ENCODE data around the gene MYCN. TPM values are rescaled to one million over a fixed set of nuclear protein-coding genes. Genes with fewer than 3 reads are reported as not detected.

MYCN gene
- total and polyA plus RNA-seq, 2 of the 8 experiments (the other 6 are each of a cell fraction or from before 2014, with no cell fraction given), result 87.8 to 137 TPM

DNA sequence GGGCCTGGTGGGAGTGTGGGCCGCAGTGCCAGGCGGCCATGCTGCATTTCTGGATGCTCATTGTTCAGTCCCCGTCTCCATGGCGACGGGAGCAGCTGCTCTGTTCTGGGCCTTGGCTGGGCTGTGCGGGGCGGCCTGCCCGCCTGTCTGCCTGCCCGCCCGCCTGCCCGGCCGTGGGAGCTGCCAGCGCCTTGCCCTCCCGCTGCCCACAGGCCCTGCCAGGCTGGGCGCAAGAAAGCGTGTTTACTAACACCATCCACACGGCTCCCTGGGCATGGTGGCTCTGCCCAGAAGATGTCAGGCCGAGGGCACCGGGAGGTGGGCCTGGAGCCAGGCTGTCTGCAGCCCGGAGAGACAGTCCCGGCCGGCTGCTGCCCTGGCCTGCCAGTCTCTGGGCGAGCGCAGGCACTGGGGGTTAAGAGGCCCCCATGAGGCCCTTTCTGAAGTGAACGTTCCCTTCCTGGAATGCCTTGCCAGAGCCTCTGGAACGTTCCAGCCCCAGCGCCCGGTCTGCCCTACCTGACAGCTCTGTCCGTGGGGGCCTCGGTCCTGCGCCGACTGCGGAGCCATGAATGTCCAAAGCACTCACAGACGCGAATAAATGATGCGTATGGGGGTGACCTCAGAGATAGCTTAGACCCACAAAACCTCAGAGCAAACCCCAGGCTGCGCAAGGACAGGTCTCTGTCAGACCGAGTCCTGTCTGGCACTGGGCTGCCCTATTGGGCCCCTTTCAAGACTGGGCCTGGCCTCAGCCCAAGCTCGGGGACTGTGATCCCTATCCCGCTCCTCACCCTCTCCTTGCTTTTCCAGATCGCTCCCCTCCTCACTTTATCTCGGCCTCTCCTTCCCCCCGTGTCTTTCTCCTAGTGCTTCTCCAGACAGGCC is 44.3 kb downstream of the MYCN start:
- ChIA-PET CTCF (ENCODE audit: partially characterized antibody) (interaction anchor here (0.8 to 1.7 kb wide), 6 partner anchors 19 to 378 kb away, joined by 3 to 5 read pairs (median 3); partner anchors contain the start of gene MYCN), POLR2A (ENCODE audit: partially characterized antibody) (interaction anchor here (0.6 to 3.0 kb wide), 3 partner anchors 28 to 44 kb away, joined by 3 to 19 read pairs (median 3); partner anchors contain the start of gene MYCN)
- DNase-seq (ENCODE audit: low read depth in 1 of 2, low spot score in 2 of 2) (peak in 1 of 2 experiments; percentile 64), FAIRE-seq (no peak)
- TF ChIP-seq, protein P1, sequence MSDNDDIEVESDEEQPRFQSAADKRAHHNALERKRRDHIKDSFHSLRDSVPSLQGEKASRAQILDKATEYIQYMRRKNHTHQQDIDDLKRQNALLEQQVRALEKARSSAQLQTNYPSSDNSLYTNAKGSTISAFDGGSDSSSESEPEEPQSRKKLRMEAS (IDR thresholded peaks at IDR 0.05), result no peak
- peak; percentile 67; the same call in 1 of the 2 replicates for TF ChIP-seq YY1 (IDR thresholded peaks at IDR 0.05; ENCODE audit: low read depth, low read length)
- H3K27me3 ChIP-seq (replicated peaks in 1 of 4; ENCODE audit: control insufficient read depth in 3 of 4, extremely low read depth in 1 of 4, insufficient read depth in 3 of 4, low read length in 3 of 4), result peaks cover 0 to 1% (median 0%) of the 10 kb centered on the region in 4 experiments; a peak in 2 of 7 replicates
- H3K27ac ChIP-seq (ENCODE audit: low read depth, low read length), result no peak overlapping the region
- no peak overlapping the region for H3K23ac ChIP-seq (ENCODE audit: insufficient read length)
- no peak overlapping the region for H3K14ac ChIP-seq (ENCODE audit: insufficient read length)
- peak overlapping the region; percentile 93; the same call in 1 of the 2 replicates for H2BK15ac ChIP-seq (ENCODE audit: low read length)
- WGBS, 2 experiments (ENCODE audit: extremely low coverage in 1 of 2, insufficient coverage in 1 of 2, insufficient read length in 1 of 2, insufficient replicate concordance in 2 of 2, low coverage in 1 of 2, low lambda C conversion rate in 2 of 2, missing lambda C conversion rate in 1 of 2), result 90% methylated on average over 43 of the region's 43 CpGs; no CpG with 5 or more reads in 1 of the 2 experiments
- no peaks in the 10 kb centered on the region for H3K79me2 ChIP-seq (ENCODE audit: control insufficient read depth in 1 of 2, insufficient read depth in 2 of 2, low read length in 2 of 2)
- H2AK5ac ChIP-seq (ENCODE audit: low read depth, low read length), result peak overlapping the region; percentile 100; the same call in 1 of the 2 replicates
- peaks cover 2 to 17% (median 10%) of the 10 kb centered on the region in 4 experiments; a peak in 5 of 7 replicates for H3K4me1 ChIP-seq (replicated peaks in 1 of 4; ENCODE audit: control insufficient read depth in 3 of 4, insufficient read depth in 4 of 4, low read length in 3 of 4)
- H2BK12ac ChIP-seq (ENCODE audit: low read depth, low read length), result peak overlapping the region; percentile 100; the same call in 1 of the 2 replicates
- H3K79me1 ChIP-seq (ENCODE audit: low read depth, low read length), result no peaks in the 10 kb centered on the region
- H4K8ac ChIP-seq (ENCODE audit: extremely low read depth, insufficient read depth, low read length), result no peak overlapping the region
- H3K18ac ChIP-seq (ENCODE audit: extremely low read depth, low read length), result peak overlapping the region; percentile 63
- no peak overlapping the region for H2BK120ac ChIP-seq (replicated peaks; ENCODE audit: low read depth, low read length)
- H3K4me2 ChIP-seq (ENCODE audit: insufficient read depth in 1 of 2, low read depth in 2 of 2, low read length in 2 of 2), result no peak overlapping the region
- peaks cover 0 to 2% of the 10 kb centered on the region in 2 experiments for H4K20me1 ChIP-seq (replicated peaks in 1 of 2; ENCODE audit: control insufficient read depth in 1 of 2, insufficient read depth in 2 of 2, low read length in 2 of 2)
- H2AFZ ChIP-seq (ENCODE audit: low read length), result no peak overlapping the region
- peak overlapping the region; percentile 91 for H2BK20ac ChIP-seq (ENCODE audit: low read length)
- no peak overlapping the region for H3K9ac ChIP-seq (replicated peaks in 1 of 4; ENCODE audit: extremely low read depth in 1 of 4, low read depth in 3 of 4, low read length in 3 of 4)
- H4K91ac ChIP-seq (replicated peaks; ENCODE audit: insufficient read length, low read length), result peak overlapping the region; percentile 93
- peak overlapping the region; percentile 79; the same call in 1 of the 2 replicates for H2BK5ac ChIP-seq (ENCODE audit: low read depth, low read length)
- peaks cover 11% of the 10 kb centered on the region; the same call in 1 of the 2 replicates for H3K23me2 ChIP-seq (ENCODE audit: low read depth, low read length)
- H3K4ac ChIP-seq (replicated peaks; ENCODE audit: insufficient read length, low read depth, low read length), result peak overlapping the region; percentile 87
- no peak overlapping the region for H3K56ac ChIP-seq (replicated peaks; ENCODE audit: insufficient read length, low read depth, low read length)
- H3K4me3 ChIP-seq (ENCODE audit: extremely low read depth in 1 of 4, insufficient read depth in 2 of 4, low read depth in 3 of 4, low read length in 4 of 4), result no peak overlapping the region
- H3K36me3 ChIP-seq (ENCODE audit: control insufficient read depth in 2 of 4, insufficient read depth in 4 of 4, low read length in 3 of 4), result no peaks in the 10 kb centered on the region
- H4K5ac ChIP-seq (ENCODE audit: insufficient read length, low read depth, low read length), result peak overlapping the region; percentile 2
- no peaks in the 10 kb centered on the region for H3K9me3 ChIP-seq (ENCODE audit: insufficient read depth in 2 of 2, low read depth in 1 of 2, low read length in 1 of 2)
